GM12891 (cell line): ENCODE data around the gene SMYD3.
"Not testable (repeated sequence)": the region's sequence is repeated elsewhere in the genome, so short reads cannot be mapped to it uniquely, and the experiment has no call there.

Experiments
- DNase-seq: peaks from one replicate; pipeline ENCODE4 v3.0.0; 2011; ENCODE audit warnings: low spot score; ENCODE audit not compliant: insufficient read length
- FAIRE-seq: peaks from 2 replicates; lab custom pipeline; 2011; peaks lifted over from hg19 to GRCh38; lab: Jason Lieb, UNC
- PAX5 ChIP-seq: IDR thresholded peaks from 2 replicates; pipeline ENCODE4 v1.6.1; 2011; ENCODE audit warnings: low read length, moderate library complexity, mild to moderate bottlenecking; ENCODE audit not compliant: insufficient read depth, severe bottlenecking
- POLR2A ChIP-seq: IDR thresholded peaks from 2 replicates; pipeline ENCODE4 v1.6.1; 2011; ENCODE audit warnings: low read depth, low read length, control low read depth
- POLR2AphosphoS5 ChIP-seq: IDR thresholded peaks from 2 replicates; pipeline ENCODE4 v1.6.1; 2011; ENCODE audit warnings: low read depth, low read length, control low read depth
- POU2F2 ChIP-seq: IDR thresholded peaks from 2 replicates; pipeline ENCODE4 v1.6.1; 2011; ENCODE audit warnings: low read depth, mild to moderate bottlenecking, control low read depth, low read length, moderate library complexity
- SPI1 ChIP-seq: IDR thresholded peaks from 2 replicates; pipeline ENCODE4 v1.6.1; 2011; ENCODE audit warnings: low read depth, low read length, control low read depth
- TAF1 ChIP-seq: IDR thresholded peaks from 2 replicates; pipeline ENCODE4 v1.6.1; 2011; ENCODE audit warnings: low read depth, low read length, control low read depth

Gene SMYD3

GRCh38 chr1:245752561-245752960, 754.5 kb downstream of the SMYD3 start:
- FAIRE-seq, result no peak
- no peak for DNase-seq
- no peak for TF ChIP-seq TAF1
- TF ChIP-seq POLR2A, result no peak
- no peak for TF ChIP-seq POLR2AphosphoS5
- no peak for TF ChIP-seq POU2F2
- no peak for TF ChIP-seq SPI1
- TF ChIP-seq PAX5, result no peak

GRCh38 chr1:245751726-245752470, 755.2 kb downstream of the SMYD3 start:
- FAIRE-seq (no peak), DNase-seq (no peak)
- TF ChIP-seq POLR2A, result no peak
- no peak for TF ChIP-seq PAX5
- no peak for TF ChIP-seq TAF1
- no peak for TF ChIP-seq POLR2AphosphoS5
- no peak for TF ChIP-seq SPI1
- TF ChIP-seq POU2F2, result no peak

DNA sequence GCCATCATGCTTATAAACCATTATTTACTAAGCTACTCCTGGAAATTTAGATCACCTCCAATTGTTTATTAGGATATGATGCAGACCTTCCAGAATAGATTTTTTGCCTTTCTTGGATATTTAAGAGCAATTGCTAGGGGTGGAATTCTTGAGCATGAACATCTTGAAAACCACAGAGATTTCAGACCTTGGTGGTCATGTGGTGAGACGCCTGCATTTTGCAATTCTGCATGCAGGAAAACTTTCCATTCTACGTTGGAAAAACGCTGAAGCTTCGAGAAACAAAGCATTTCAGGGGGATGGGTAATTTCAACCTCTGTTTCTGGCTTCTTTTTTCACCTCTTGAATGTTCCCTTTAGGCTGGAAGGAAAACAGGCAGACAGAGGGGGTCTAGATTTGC, 756.0 kb downstream of the SMYD3 start:
- FAIRE-seq (no peak), DNase-seq (no peak)
- no peak for TF ChIP-seq POLR2A
- TF ChIP-seq SPI1, result no peak

GRCh38 chr1:245750261-245750660, 756.8 kb downstream of the SMYD3 start:
- FAIRE-seq (no peak), DNase-seq (no peak)
- TF ChIP-seq TAF1 (no peak), POU2F2 (no peak), POLR2A (no peak), SPI1 (no peak), POLR2AphosphoS5 (no peak), PAX5 (no peak)

DNA sequence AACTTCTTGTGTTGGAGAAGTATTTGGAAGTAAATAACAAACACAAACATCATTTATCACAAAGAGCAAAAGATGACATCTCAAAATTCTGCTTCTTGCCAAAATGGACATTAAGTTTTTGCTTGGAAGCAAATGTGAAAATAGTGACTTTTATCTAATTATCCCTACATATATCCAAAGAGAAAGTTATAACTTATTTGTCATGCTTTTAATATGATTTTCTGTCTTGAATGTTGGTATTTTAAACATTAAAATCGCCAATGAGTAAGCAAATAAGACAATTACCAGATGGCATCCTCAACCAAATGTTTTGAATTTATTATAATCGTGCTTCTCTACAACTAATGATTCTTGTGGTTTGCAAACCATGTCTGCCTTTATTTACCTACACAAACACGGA, 758.0 kb downstream of the SMYD3 start:
- TF ChIP-seq TAF1 (no peak), POLR2A (no peak), POU2F2 (no peak), PAX5 (no peak), POLR2AphosphoS5 (no peak), SPI1 (no peak)
- FAIRE-seq, result no peak
- DNase-seq, result no peak

- no peak for DNase-seq
- TF ChIP-seq SPI1, result no peak
- TF ChIP-seq POLR2A, result no peak
- TF ChIP-seq POU2F2, result no peak
- TF ChIP-seq PAX5, result no peak
- TF ChIP-seq POLR2AphosphoS5, result no peak
- FAIRE-seq, result no peak
Observed at GRCh38 chr1:245748646-245749045, 758.4 kb downstream of the SMYD3 start.

DNA sequence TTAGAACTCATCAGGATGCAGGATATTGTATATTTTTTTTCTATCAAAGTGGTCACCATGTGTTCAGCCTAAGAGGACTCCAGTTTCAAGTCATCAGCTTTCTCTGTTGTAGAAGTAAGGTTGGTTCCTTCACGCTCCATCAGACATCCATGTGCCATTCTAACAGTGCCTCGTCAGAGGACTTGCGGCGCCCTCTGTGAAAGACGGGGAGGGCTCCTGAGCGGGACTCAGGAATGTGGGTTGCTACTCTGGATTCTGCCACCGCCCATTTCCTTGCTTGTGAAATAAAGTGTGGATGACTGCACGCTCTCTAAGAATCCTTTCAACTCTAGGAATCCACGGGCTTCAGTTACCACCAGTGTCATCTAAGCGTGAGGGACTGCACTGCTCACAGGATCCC, 758.8 kb downstream of the SMYD3 start:
- TF ChIP-seq SPI1 (no peak), POU2F2 (no peak), POLR2AphosphoS5 (no peak), TAF1 (no peak), PAX5 (no peak), POLR2A (no peak)
- FAIRE-seq (no peak), DNase-seq (no peak)

DNA sequence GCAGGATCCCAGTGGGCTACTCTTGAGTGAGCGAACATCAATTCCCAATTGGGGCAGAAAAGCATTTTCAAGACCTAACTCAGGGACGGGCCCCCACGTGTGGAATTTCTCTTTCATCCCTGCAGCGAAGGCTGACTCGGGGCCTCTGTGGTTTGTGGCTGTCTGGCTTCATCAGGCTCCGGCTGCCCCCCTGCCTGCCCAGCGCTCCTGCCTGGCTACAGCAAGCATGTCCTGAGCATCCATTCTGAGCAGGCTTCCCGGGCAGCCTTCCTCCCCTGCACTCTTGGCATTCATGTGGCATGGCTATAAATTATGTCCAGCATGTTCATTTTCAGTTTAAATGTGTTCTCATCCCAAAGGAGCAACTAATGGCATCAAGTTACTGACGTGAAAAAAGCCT, 764.2 kb downstream of the SMYD3 start:
- FAIRE-seq, result no peak
- no peak for DNase-seq
- TF ChIP-seq SPI1 (no peak), TAF1 (no peak), POLR2AphosphoS5 (no peak), PAX5 (no peak)

DNA sequence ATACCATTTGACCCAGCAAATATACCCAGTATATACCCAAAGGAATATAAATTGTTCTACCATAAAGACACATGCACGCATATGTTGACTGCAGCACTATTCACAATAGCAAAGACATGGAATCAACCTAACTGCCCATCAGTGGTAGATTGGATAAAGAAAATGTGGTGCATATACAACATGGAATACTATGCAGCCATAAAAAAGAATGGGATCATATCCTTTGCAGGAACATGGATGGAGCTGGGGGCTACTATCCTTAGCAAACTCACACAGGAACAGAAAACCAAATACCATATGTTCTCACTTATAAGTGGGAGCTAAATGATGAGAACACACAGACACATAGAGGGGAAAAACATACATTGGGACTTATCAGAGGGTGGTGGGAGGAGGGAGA, 766.7 kb downstream of the SMYD3 start:
- not testable (repeated sequence) for FAIRE-seq

GRCh38 chr1:245730801-245731200, 776.3 kb downstream of the SMYD3 start:
- no peak for FAIRE-seq
- TF ChIP-seq POLR2AphosphoS5 (no peak), POU2F2 (no peak), SPI1 (no peak), POLR2A (no peak), PAX5 (no peak), TAF1 (no peak)
- DNase-seq, result no peak

More for the DNA sequence above, 766.7 kb downstream of the SMYD3 start:
- DNase-seq, result not testable (repeated sequence)

DNA sequence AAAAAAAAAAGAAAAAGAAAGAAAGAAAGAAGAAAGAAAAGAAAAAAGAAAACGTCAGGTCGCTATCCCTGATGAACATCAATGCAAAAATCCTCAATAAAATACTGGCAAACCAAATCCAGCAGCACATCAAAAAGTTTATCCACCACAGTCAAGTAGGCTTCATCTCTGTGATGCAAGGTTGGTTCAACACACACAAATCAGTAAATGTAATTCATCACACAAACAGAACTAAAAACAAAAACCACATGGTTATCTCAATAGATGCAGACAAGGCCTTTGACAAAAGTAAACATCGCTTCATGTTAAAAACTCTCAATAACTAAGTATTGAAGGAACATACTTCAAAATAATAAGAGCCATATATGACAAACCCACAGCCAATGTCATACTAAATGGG, 779.0 kb downstream of the SMYD3 start:
- not testable (repeated sequence) for DNase-seq, FAIRE-seq
